AG04450 (cell line): ENCODE data around the gene DMXL1. TPM values are rescaled to one million over a fixed set of nuclear protein-coding genes. Genes with fewer than 3 reads are reported as not detected.
"Not testable (repeated sequence)": the region's sequence is repeated elsewhere in the genome, so short reads cannot be mapped to it uniquely, and the experiment has no call there.

Experiments used
- CTCF ChIA-PET: fragments of 300-600, 350-600 bp; formaldehyde crosslinking; extraction: SDS; loops from one replicate; lab custom pipeline; 2022; ENCODE audit warnings: antibody characterized with exemption, inconsistent platforms; lab: Charles Lee
- POLR2A ChIA-PET: fragments of 350-600 bp; formaldehyde crosslinking; extraction: SDS; loops from one replicate; lab custom pipeline; 2021; ENCODE audit warnings: antibody characterized with exemption, inconsistent platforms; lab: Yijun Ruan, JAX
- DNase-seq: peaks from one replicate; pipeline ENCODE4 v3.0.0-alpha.2; 2011; ENCODE audit warnings: low read depth, low spot score
- H3K27ac ChIP-seq: one replicate; pipeline ENCODE4 v1.5.1; 2012; ENCODE audit warnings: low read depth, low read length, control low read depth
- H3K27me3 ChIP-seq: one replicate; pipeline ENCODE4 v1.6.0; 2012; ENCODE audit warnings: low read length; ENCODE audit not compliant: control insufficient read depth, insufficient read depth
- H3K4me3 ChIP-seq: 2 replicates; pipeline ENCODE4 v1.5.1; 2011; ENCODE audit warnings: mild to moderate bottlenecking, low read depth, low read length, control low read depth
- H3K9me3 ChIP-seq: 2 replicates; pipeline ENCODE4 v1.5.1; 2012; ENCODE audit warnings: low read length; ENCODE audit not compliant: control insufficient read depth, insufficient read depth
- polyA plus RNA-seq: library from polyadenylated mRNA; depleted of rRNA; stranded (reverse); fragments of >200 nt; gene quantifications from 2 replicates; pipeline ENCODE4 v1.2.3, GENCODE V29; 2011
- TF ChIP-seq, protein P1 (sequence below): IDR thresholded peaks from 2 replicates; pipeline ENCODE4 v1.5.1; 2011; ENCODE audit warnings: low read depth, low read length, control low read depth, inconsistent platforms

Gene DMXL1
- polyA plus RNA-seq, 1 experiment: 22.2 TPM

DNA sequence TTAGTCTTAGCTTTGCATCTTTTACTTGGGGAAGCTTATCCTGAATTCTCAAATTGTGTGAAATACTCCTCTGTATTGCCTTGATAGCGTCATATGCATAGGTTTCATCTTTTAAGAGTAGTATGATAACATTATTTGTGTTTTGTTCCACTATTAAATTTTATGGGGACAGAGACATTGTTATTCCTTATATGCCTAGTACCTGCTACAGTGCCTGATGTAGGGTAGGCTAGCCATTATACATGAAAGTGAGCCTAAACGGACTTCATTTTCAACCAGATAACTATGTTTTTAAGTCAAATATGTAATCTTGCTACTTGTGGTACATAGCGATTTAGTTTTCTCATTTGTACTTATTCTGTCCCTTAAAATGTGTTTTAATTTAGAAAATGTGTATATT lies 105.9 kb downstream of the DMXL1 start:
- no peak overlapping the region for H3K4me3 ChIP-seq
- H3K27me3 ChIP-seq: no peaks in the 10 kb centered on the region
- TF ChIP-seq, protein P1, sequence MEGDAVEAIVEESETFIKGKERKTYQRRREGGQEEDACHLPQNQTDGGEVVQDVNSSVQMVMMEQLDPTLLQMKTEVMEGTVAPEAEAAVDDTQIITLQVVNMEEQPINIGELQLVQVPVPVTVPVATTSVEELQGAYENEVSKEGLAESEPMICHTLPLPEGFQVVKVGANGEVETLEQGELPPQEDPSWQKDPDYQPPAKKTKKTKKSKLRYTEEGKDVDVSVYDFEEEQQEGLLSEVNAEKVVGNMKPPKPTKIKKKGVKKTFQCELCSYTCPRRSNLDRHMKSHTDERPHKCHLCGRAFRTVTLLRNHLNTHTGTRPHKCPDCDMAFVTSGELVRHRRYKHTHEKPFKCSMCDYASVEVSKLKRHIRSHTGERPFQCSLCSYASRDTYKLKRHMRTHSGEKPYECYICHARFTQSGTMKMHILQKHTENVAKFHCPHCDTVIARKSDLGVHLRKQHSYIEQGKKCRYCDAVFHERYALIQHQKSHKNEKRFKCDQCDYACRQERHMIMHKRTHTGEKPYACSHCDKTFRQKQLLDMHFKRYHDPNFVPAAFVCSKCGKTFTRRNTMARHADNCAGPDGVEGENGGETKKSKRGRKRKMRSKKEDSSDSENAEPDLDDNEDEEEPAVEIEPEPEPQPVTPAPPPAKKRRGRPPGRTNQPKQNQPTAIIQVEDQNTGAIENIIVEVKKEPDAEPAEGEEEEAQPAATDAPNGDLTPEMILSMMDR: no peak
- CTCF ChIA-PET: no interaction called here
- POLR2A ChIA-PET: no interaction called here
- DNase-seq: no peak
- no peak overlapping the region for H3K27ac ChIP-seq
- no peaks in the 10 kb centered on the region for H3K9me3 ChIP-seq

DNA sequence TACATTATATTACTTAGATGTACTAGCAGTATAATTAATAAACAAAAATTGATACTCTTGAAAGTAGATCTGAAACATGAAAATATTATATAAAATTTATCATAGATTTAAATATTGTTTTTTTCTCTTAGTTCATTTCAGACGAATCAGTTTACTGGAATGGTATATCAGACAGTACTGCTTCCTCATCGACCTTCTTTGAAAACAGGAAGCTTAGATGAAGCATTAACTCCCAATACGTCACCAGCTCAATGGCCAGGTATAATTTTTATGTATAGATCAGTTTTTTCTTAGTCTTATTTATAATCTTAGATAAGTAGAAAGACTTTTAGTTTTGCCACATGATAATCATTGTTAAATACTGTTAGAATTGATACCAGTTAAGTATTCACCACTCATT lies 106.3 kb downstream of the DMXL1 start:
- Histone ChIP-seq H3K27ac (no peak overlapping the region), H3K4me3 (no peak overlapping the region), H3K9me3 (no peaks in the 10 kb centered on the region), H3K27me3 (no peaks in the 10 kb centered on the region)
- TF ChIP-seq, protein P1: no peak
- DNase-seq: no peak
- ChIA-PET POLR2A (no interaction called here), CTCF (interaction anchor here (1.2 kb wide), 1 partner anchor 235 kb away, joined by 5 read pairs; no protein-coding TSS in a partner anchor)

DNA sequence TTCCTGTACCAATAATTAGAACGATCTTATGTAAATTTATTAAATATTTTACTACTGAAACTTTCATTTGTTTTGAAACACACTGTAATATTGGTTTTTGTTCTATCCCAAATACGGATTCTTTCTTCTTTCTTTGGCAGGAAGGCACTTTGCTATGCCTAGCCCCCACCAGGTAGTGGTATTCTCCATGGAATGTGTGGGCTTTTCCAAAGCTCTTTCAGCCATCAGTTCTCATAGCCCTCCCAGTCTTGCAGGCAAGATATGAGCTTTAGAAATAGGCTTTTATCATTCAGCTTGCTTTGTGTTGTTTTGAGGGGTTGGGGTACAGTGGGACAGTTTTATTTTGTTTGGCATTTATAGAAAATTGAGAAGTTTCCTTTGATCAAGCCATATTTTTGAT lies 107.5 kb downstream of the DMXL1 start:
- H3K27ac ChIP-seq: no peak overlapping the region
- no peak overlapping the region for H3K4me3 ChIP-seq
- TF ChIP-seq, protein P1: no peak
- H3K27me3 ChIP-seq: no peaks in the 10 kb centered on the region
- H3K9me3 ChIP-seq: no peaks in the 10 kb centered on the region
- ChIA-PET POLR2A (no interaction called here), CTCF (interaction anchor here (1.2 to 2.6 kb wide), 3 partner anchors 156 to 234 kb away, joined by 4 to 17 read pairs (median 5); no protein-coding TSS in a partner anchor)
- DNase-seq: no peak

DNA sequence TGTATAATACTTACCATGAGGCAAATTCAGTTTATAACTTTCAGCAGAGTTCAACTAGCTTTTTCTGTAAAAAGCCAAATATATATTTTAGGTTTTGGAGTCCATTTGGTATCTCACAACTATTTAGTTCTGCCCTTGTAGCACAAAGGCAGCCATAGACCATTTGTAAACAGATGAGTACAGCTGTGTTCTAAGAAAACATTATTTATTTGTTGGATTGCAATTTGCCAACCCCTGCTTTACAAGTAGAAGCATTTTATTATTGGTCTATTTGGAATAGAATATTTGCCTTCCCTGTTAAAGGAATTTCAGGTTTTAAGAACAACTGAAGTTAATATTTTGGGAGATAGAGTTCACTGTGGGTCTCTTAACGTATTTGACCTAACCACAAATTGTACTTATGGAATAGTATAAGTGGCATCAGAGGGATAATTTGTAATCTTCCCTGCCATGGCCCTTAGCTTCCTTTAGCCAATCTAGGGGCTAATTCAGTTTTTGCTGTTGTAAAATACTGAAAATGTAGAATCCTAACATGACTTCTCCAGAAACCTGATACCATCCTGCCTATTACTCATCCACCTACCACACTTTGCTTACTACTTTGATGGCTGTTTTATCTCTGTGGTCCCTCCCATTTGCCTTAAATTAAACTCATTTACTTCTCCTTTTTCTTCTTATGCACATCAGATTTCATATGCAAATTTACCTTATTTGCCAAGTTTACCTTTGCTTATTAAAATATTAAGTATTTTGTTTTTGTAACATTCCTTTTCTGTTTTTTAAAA lies 109.2 kb downstream of the DMXL1 start:
- H3K27ac ChIP-seq: no peak overlapping the region
- TF ChIP-seq, protein P1: no peak
- ChIA-PET CTCF (interaction anchor here (0.6 to 2.6 kb wide), 4 partner anchors 26 to 232 kb away, joined by 3 to 17 read pairs (median 3); partner anchors contain the start of gene DTWD2), POLR2A (no interaction called here)
- no peak for DNase-seq
- no peaks in the 10 kb centered on the region for H3K9me3 ChIP-seq
- H3K27me3 ChIP-seq: no peaks in the 10 kb centered on the region
- no peak overlapping the region for H3K4me3 ChIP-seq

DNA sequence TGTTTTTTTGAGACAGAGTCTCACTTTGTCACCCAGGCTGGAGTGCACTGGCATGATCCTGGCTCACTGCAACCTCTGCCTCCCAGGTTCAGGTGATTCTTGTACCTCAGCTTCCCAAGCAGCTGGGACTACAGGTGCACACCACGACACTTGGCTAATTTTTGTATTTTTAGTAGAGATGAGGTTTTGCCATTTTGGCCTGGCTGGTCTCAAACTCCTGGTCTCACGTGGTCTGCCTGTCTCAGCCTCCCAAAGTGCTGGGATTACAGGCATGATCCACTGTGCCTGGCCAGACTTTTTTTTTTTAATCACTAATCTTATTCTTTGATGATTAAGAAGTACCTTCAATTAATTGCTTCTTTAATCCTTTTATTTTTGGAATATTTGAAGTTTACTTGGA lies 114.6 kb downstream of the DMXL1 start:
- H3K27me3 ChIP-seq, H3K27ac ChIP-seq, DNase-seq, POLR2A ChIA-PET, H3K9me3 ChIP-seq, CTCF ChIA-PET, H3K4me3 ChIP-seq: not testable (repeated sequence)
